CD4-positive, CD25-positive, alpha-beta regulatory T cell (primary cell): ENCODE measurements around the gene NCAM1. TPM values are rescaled to one million over a fixed set of nuclear protein-coding genes. Genes with fewer than 3 reads are reported as not detected.
"Not testable (repeated sequence)": the region's sequence is repeated elsewhere in the genome, so short reads cannot be mapped to it uniquely, and the experiment has no call there.

ENCODE experiments used
- ATAC-seq, 2 donors: fragments of 150-1000 bp; cut with Tn5 transposase; one replicate each; pipeline ENCODE4 v1.10.0; 2021; ENCODE audit warnings: low read depth in 2 of 2, moderate number of reproducible peaks in 2 of 2, moderate library complexity in 1 of 2
- DNase-seq, 3 donors: peaks; one replicate each; pipeline versions ENCODE4 v3.0.0 to v3.0.0-alpha.2; 2012 to 2022; ENCODE audit warnings: mixed read lengths in 1 of 3
- H3K27ac ChIP-seq: one replicate; pipeline ENCODE4 v1.7.0; 2013; ENCODE audit warnings: mild to moderate bottlenecking, low read length; ENCODE audit not compliant: insufficient read depth, poor library complexity, severe bottlenecking
- H3K27me3 ChIP-seq: one replicate; pipeline ENCODE4 v1.7.0; 2013; ENCODE audit warnings: low read length; ENCODE audit not compliant: control insufficient read depth, insufficient read depth
- H3K36me3 ChIP-seq: one replicate; pipeline ENCODE4 v1.7.0; 2013; ENCODE audit warnings: mild to moderate bottlenecking, low read length, moderate library complexity; ENCODE audit not compliant: control insufficient read depth, insufficient read depth
- H3K4me1 ChIP-seq: 2 replicates; pipeline ENCODE4 v1.7.0; 2013; ENCODE audit warnings: mild to moderate bottlenecking, low read length; ENCODE audit not compliant: insufficient read depth, control insufficient read depth, poor library complexity, severe bottlenecking
- H3K4me3 ChIP-seq: one replicate; pipeline ENCODE4 v1.7.0; 2013; ENCODE audit warnings: low read depth, mild to moderate bottlenecking, low read length, moderate library complexity
- H3K9me3 ChIP-seq, 2 experiments: 1 replicate in 1 of 2; 2 replicates in 1 of 2; pipeline ENCODE4 v1.7.0; 2013; ENCODE audit warnings: low read length in 2 of 2, mild to moderate bottlenecking in 1 of 2, moderate library complexity in 1 of 2; ENCODE audit not compliant: control insufficient read depth in 2 of 2
- H3K27ac Mint-ChIP-seq, 3 donors: one replicate each; pipeline ENCODE4 v1.8.0; 2020 to 2022; ENCODE audit warnings: mild to moderate bottlenecking in 3 of 3, mixed read lengths in 3 of 3, moderate library complexity in 2 of 3
- H3K27me3 Mint-ChIP-seq: one replicate; pipeline ENCODE4 v1.8.0; 2022; ENCODE audit warnings: mild to moderate bottlenecking, mixed read lengths
- H3K36me3 Mint-ChIP-seq: one replicate; pipeline ENCODE4 v1.8.0; 2020; ENCODE audit warnings: mixed read lengths
- H3K4me1 Mint-ChIP-seq, 4 donors: one replicate each; pipeline ENCODE4 v1.8.0; 2020 to 2022; ENCODE audit warnings: mixed read lengths in 4 of 4, mild to moderate bottlenecking in 1 of 4
- H3K4me3 Mint-ChIP-seq, 4 donors: one replicate each; pipeline ENCODE4 v1.8.0; 2020 to 2022; ENCODE audit warnings: mild to moderate bottlenecking in 4 of 4, mixed read lengths in 4 of 4, moderate library complexity in 3 of 4
- H3K9me3 Mint-ChIP-seq, 7 donors: one replicate each; pipeline ENCODE4 v1.8.0; 2020 to 2022; ENCODE audit warnings: mixed read lengths in 7 of 7, mild to moderate bottlenecking in 3 of 7, moderate library complexity in 2 of 7
- polyA plus RNA-seq, 4 donors: library from polyadenylated mRNA; unstranded; fragments of 300-500 nt; fragmentation: Illumina TruSeq; gene quantifications; one replicate each; pipeline ENCODE4 v1.2.3, GENCODE V29; 2021
- total RNA-seq: library from RNA; stranded (reverse); gene quantifications from one replicate; pipeline ENCODE4 v1.2.3, GENCODE V29; 2022

The NCAM1 gene
- total RNA-seq (0.79 TPM), polyA plus RNA-seq (under 1 TPM in 3 of 4 donors, not detected in 1; 0.03 to 0.18 (median 0.03) TPM)

GRCh38 chr11:112961146-112961668 lies at the start of gene NCAM1:
Gene NCAM1, plus strand, starts transcription at chr11:112961420.
- H3K27me3 ChIP-seq = peaks cover 19% of the 10 kb centered on the region

GRCh38 chr11:112922606-112923005 lies 38.6 kb upstream of the NCAM1 start:
- Histone ChIP-seq H3K4me3 (no peak overlapping the region), H3K9me3 (no peaks in the 10 kb centered on the region), H3K36me3 (no peaks in the 10 kb centered on the region), H3K4me1 (no peaks in the 10 kb centered on the region), H3K27me3 (no peaks in the 10 kb centered on the region), H3K27ac (no peak overlapping the region)
- H3K4me1 Mint-ChIP-seq = no peaks in the 10 kb centered on the region
- no peak for DNase-seq
- peaks cover 0 to 5% (median 0%) of the 10 kb centered on the region in 7 donors for H3K9me3 Mint-ChIP-seq
- no peaks in the 10 kb centered on the region for H3K27me3 Mint-ChIP-seq
- H3K36me3 Mint-ChIP-seq = no peaks in the 10 kb centered on the region
- no peak overlapping the region for H3K4me3 Mint-ChIP-seq
- no peak for ATAC-seq
- H3K27ac Mint-ChIP-seq = no peak overlapping the region

More at GRCh38 chr11:112961146-112961668, at the start of gene NCAM1:
- Mint-ChIP-seq H3K27ac (no peak within 1 kb of the TSS), H3K27me3 (peaks cover 72% of the 10 kb centered on the region), H3K9me3 (peaks cover 0 to 7% (median 1%) of the 10 kb centered on the region in 7 donors), H3K4me1 (peaks cover 0 to 18% (median 5%) of the 10 kb centered on the region in 4 donors), H3K36me3 (no peaks in the 10 kb centered on the region), H3K4me3 (peak within 1 kb of the TSS; percentile 69 to 89 (median 77))
- Histone ChIP-seq H3K4me3 (no peak within 1 kb of the TSS), H3K4me1 (peaks cover 19% of the 10 kb centered on the region), H3K9me3 (no peaks in the 10 kb centered on the region), H3K36me3 (no peaks in the 10 kb centered on the region), H3K27ac (no peak within 1 kb of the TSS)
- DNase-seq (peak in 1 of 3 donors; percentile 22), ATAC-seq (peak in 1 of 2 donors; percentile 20)

- H3K9me3 Mint-ChIP-seq, H3K36me3 Mint-ChIP-seq, H3K4me3 Mint-ChIP-seq, H3K9me3 ChIP-seq, H3K27me3 Mint-ChIP-seq, H3K27me3 ChIP-seq, H3K27ac Mint-ChIP-seq, H3K36me3 ChIP-seq, ATAC-seq, DNase-seq, H3K4me1 ChIP-seq, H3K27ac ChIP-seq, H3K4me1 Mint-ChIP-seq, H3K4me3 ChIP-seq: not testable (repeated sequence)
Measured at GRCh38 chr11:112924836-112925235, 36.4 kb upstream of the NCAM1 start.

- Mint-ChIP-seq H3K27me3 (peaks cover 5% of the 10 kb centered on the region), H3K36me3 (no peaks in the 10 kb centered on the region), H3K4me3 (no peak overlapping the region), H3K4me1 (no peaks in the 10 kb centered on the region), H3K9me3 (peaks cover 0 to 4% (median 0%) of the 10 kb centered on the region in 7 donors), H3K27ac (no peak overlapping the region)
- Histone ChIP-seq H3K4me3 (no peak overlapping the region), H3K9me3 (no peaks in the 10 kb centered on the region), H3K27ac (no peak overlapping the region), H3K4me1 (no peaks in the 10 kb centered on the region), H3K36me3 (no peaks in the 10 kb centered on the region), H3K27me3 (no peaks in the 10 kb centered on the region)
- ATAC-seq (no peak), DNase-seq (no peak)
Measured at GRCh38 chr11:112925516-112926310, 35.5 kb upstream of the NCAM1 start.

- Histone ChIP-seq H3K27me3 (peaks cover 1% of the 10 kb centered on the region), H3K9me3 (no peaks in the 10 kb centered on the region), H3K36me3 (no peaks in the 10 kb centered on the region), H3K4me1 (no peaks in the 10 kb centered on the region), H3K27ac (no peak overlapping the region), H3K4me3 (no peak overlapping the region)
- H3K9me3 Mint-ChIP-seq = peaks cover 0 to 4% (median 0%) of the 10 kb centered on the region in 7 donors
- H3K27me3 Mint-ChIP-seq = peaks cover 5% of the 10 kb centered on the region
- H3K4me3 Mint-ChIP-seq = no peak overlapping the region
- no peak overlapping the region for H3K27ac Mint-ChIP-seq
- no peaks in the 10 kb centered on the region for H3K36me3 Mint-ChIP-seq
- DNase-seq = no peak
- no peak for ATAC-seq
- H3K4me1 Mint-ChIP-seq = no peaks in the 10 kb centered on the region
Measured at GRCh38 chr11:112928136-112928535, 33.1 kb upstream of the NCAM1 start.

GRCh38 chr11:112929432-112929831 lies 31.8 kb upstream of the NCAM1 start:
- no peak overlapping the region for H3K4me3 Mint-ChIP-seq

GRCh38 chr11:112931703-112932102 lies 29.5 kb upstream of the NCAM1 start:
- no peak for DNase-seq
- no peaks in the 10 kb centered on the region for H3K36me3 ChIP-seq
- Mint-ChIP-seq H3K4me1 (no peaks in the 10 kb centered on the region), H3K27me3 (peaks cover 9% of the 10 kb centered on the region), H3K27ac (no peak overlapping the region), H3K4me3 (no peak overlapping the region), H3K9me3 (peaks cover 0 to 2% (median 0%) of the 10 kb centered on the region in 7 donors), H3K36me3 (no peaks in the 10 kb centered on the region)
- no peak overlapping the region for H3K27ac ChIP-seq
- H3K4me3 ChIP-seq = no peak overlapping the region
- H3K9me3 ChIP-seq = no peaks in the 10 kb centered on the region
- H3K4me1 ChIP-seq = no peaks in the 10 kb centered on the region
- no peak for ATAC-seq
- peaks cover 3% of the 10 kb centered on the region for H3K27me3 ChIP-seq

More at GRCh38 chr11:112929432-112929831, 31.8 kb upstream of the NCAM1 start:
- ATAC-seq (no peak), DNase-seq (no peak)
- Mint-ChIP-seq H3K27me3 (peaks cover 9% of the 10 kb centered on the region), H3K4me1 (no peaks in the 10 kb centered on the region), H3K9me3 (peaks cover 0 to 2% (median 0%) of the 10 kb centered on the region in 7 donors), H3K36me3 (no peaks in the 10 kb centered on the region), H3K27ac (no peak overlapping the region)
- Histone ChIP-seq H3K36me3 (no peaks in the 10 kb centered on the region), H3K27ac (no peak overlapping the region), H3K4me1 (no peaks in the 10 kb centered on the region), H3K9me3 (no peaks in the 10 kb centered on the region), H3K4me3 (no peak overlapping the region), H3K27me3 (peaks cover 3% of the 10 kb centered on the region)
